ENCODE data around the gene RCCD1. TPM values are rescaled to one million over a fixed set of nuclear protein-coding genes. Genes with fewer than 3 reads are reported as not detected.

The RCCD1 gene
- total RNA-seq, 1 donor, result 1.3 TPM

- Histone ChIP-seq H3K4me3 (ENCODE audit: low read length) (no peak overlapping the region), H3K4me1 (ENCODE audit: insufficient read depth, low read length) (peaks cover 8% of the 10 kb centered on the region), H3K27me3 (ENCODE audit: insufficient read depth, low read length) (no peaks in the 10 kb centered on the region), H3K9me3 (ENCODE audit: low read depth, low read length) (no peaks in the 10 kb centered on the region)
These were observed 7.6 kb upstream of the RCCD1 start for GRCh38 chr15:90946941-90947576.

GRCh38 chr15:90947577-90948357 is 6.9 kb upstream of the RCCD1 start:
- Histone ChIP-seq H3K4me1 (ENCODE audit: insufficient read depth, low read length) (peaks cover 8% of the 10 kb centered on the region), H3K9me3 (ENCODE audit: low read depth, low read length) (no peaks in the 10 kb centered on the region), H3K27me3 (ENCODE audit: insufficient read depth, low read length) (no peaks in the 10 kb centered on the region), H3K4me3 (ENCODE audit: low read length) (no peak overlapping the region)

- H3K4me3 ChIP-seq (ENCODE audit: low read length), result no peak overlapping the region
- no peaks in the 10 kb centered on the region for H3K27me3 ChIP-seq (ENCODE audit: insufficient read depth, low read length)
- H3K9me3 ChIP-seq (ENCODE audit: low read depth, low read length), result no peaks in the 10 kb centered on the region
- peaks cover 8% of the 10 kb centered on the region for H3K4me1 ChIP-seq (ENCODE audit: insufficient read depth, low read length)
These were observed 6.2 kb upstream of the RCCD1 start for GRCh38 chr15:90948506-90948905.

- H3K4me1 ChIP-seq (ENCODE audit: insufficient read depth, low read length), result peaks cover 16% of the 10 kb centered on the region
- H3K9me3 ChIP-seq (ENCODE audit: low read depth, low read length), result no peaks in the 10 kb centered on the region
- no peaks in the 10 kb centered on the region for H3K27me3 ChIP-seq (ENCODE audit: insufficient read depth, low read length)
- H3K4me3 ChIP-seq (ENCODE audit: low read length), result no peak overlapping the region
These were observed 4.6 kb upstream of the RCCD1 start for GRCh38 chr15:90949979-90950675.

- Histone ChIP-seq H3K4me3 (ENCODE audit: low read length) (no peak overlapping the region), H3K27me3 (ENCODE audit: insufficient read depth, low read length) (no peaks in the 10 kb centered on the region), H3K4me1 (ENCODE audit: insufficient read depth, low read length) (peaks cover 22% of the 10 kb centered on the region), H3K9me3 (ENCODE audit: low read depth, low read length) (no peaks in the 10 kb centered on the region)
These were observed 4.0 kb upstream of the RCCD1 start for GRCh38 chr15:90950676-90951075.

- Histone ChIP-seq H3K9me3 (ENCODE audit: low read depth, low read length) (no peaks in the 10 kb centered on the region), H3K4me3 (ENCODE audit: low read length) (no peak overlapping the region), H3K27me3 (ENCODE audit: insufficient read depth, low read length) (no peaks in the 10 kb centered on the region), H3K4me1 (ENCODE audit: insufficient read depth, low read length) (peaks cover 33% of the 10 kb centered on the region)
These were observed 1.6 kb upstream of the RCCD1 start for GRCh38 chr15:90952901-90953677.

- no peaks in the 10 kb centered on the region for H3K9me3 ChIP-seq (ENCODE audit: low read depth, low read length)
- peaks cover 32% of the 10 kb centered on the region for H3K4me1 ChIP-seq (ENCODE audit: insufficient read depth, low read length)
- H3K27me3 ChIP-seq (ENCODE audit: insufficient read depth, low read length), result no peaks in the 10 kb centered on the region
- H3K4me3 ChIP-seq (ENCODE audit: low read length), result peak overlapping the region; percentile 93
These were observed 555 bp upstream of the RCCD1 start for GRCh38 chr15:90953947-90954711.

- H3K27me3 ChIP-seq (ENCODE audit: insufficient read depth, low read length), result no peaks in the 10 kb centered on the region
- peak overlapping the region; percentile 93 for H3K4me3 ChIP-seq (ENCODE audit: low read length)
- H3K9me3 ChIP-seq (ENCODE audit: low read depth, low read length), result no peaks in the 10 kb centered on the region
- H3K4me1 ChIP-seq (ENCODE audit: insufficient read depth, low read length), result peaks cover 24% of the 10 kb centered on the region
These were observed 1.1 kb downstream of the RCCD1 start for GRCh38 chr15:90955624-90956273.

DNA sequence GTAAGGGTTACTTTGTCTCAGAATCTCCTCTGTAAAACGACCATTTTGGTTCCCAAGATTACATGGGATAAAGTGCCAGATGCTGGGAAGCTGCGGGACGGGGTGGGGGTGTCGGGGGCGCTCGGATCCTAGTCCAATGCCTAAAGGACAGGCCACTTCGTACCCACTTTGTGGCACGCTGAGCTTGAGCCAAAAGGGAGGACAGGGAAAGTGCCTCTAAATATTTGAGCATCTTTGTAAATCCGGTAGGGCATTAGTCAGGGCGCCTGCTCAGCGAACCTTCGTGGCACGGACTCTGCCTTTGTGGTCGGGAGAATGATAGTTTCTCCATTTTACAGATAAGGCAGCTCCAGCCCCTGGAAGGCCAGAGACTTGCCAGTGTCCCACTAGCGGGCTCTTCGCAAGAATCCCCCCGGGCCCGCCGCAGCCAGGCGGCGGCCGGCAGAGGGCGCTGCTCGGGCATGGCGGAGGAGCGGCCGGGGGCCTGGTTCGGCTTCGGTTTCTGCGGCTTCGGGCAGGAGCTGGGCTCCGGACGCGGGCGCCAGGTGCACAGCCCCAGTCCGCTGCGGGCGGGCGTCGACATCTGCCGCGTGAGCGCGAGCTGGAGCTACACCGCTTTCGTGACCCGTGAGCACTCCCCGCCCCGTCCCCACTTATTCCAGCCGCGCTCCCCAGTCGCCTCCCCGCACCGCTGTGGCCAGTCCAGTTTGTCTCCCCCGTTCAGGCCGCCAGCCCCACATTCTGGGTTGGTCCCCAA is 1.8 kb downstream of the RCCD1 start:
- Histone ChIP-seq H3K27me3 (ENCODE audit: insufficient read depth, low read length) (no peaks in the 10 kb centered on the region), H3K9me3 (ENCODE audit: low read depth, low read length) (no peaks in the 10 kb centered on the region), H3K4me1 (ENCODE audit: insufficient read depth, low read length) (peaks cover 24% of the 10 kb centered on the region), H3K4me3 (ENCODE audit: low read length) (peak overlapping the region; percentile 30)

DNA sequence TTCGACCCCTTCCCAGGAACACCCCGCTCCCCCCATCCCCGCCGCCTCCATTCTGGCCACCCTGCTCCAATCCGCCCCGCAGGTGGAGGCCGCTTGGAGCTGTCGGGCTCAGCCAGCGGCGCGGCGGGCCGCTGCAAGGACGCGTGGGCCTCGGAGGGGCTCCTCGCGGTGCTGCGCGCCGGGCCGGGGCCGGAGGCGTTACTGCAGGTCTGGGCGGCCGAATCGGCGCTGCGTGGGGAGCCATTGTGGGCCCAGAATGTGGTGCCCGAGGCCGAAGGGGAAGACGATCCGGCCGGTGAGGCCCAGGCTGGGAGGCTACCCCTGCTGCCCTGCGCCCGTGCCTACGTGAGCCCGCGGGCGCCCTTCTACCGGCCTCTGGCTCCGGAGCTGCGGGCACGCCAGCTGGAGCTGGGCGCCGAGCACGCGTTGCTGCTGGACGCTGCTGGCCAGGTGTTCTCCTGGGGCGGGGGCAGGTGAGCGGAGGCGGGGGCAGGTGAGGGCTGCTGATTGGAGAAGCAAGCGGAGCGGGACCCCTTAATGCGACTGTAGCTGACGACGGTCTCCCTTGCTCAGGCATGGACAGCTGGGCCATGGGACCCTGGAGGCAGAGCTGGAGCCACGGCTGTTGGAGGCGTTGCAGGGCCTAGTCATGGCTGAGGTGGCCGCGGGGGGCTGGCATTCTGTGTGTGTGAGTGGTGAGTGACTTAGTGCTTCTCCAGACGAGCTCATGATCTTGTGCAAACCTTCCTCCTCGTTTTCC is 2.5 kb downstream of the RCCD1 start:
- peaks cover 24% of the 10 kb centered on the region for H3K4me1 ChIP-seq (ENCODE audit: insufficient read depth, low read length)
- H3K4me3 ChIP-seq (ENCODE audit: low read length), result no peak overlapping the region
- H3K9me3 ChIP-seq (ENCODE audit: low read depth, low read length), result no peaks in the 10 kb centered on the region
- H3K27me3 ChIP-seq (ENCODE audit: insufficient read depth, low read length), result no peaks in the 10 kb centered on the region

GRCh38 chr15:90957791-90958190 is 3.1 kb downstream of the RCCD1 start:
- H3K4me3 ChIP-seq (ENCODE audit: low read length), result no peak overlapping the region
- H3K4me1 ChIP-seq (ENCODE audit: insufficient read depth, low read length), result peaks cover 24% of the 10 kb centered on the region
- H3K27me3 ChIP-seq (ENCODE audit: insufficient read depth, low read length), result no peaks in the 10 kb centered on the region
- H3K9me3 ChIP-seq (ENCODE audit: low read depth, low read length), result no peaks in the 10 kb centered on the region

DNA sequence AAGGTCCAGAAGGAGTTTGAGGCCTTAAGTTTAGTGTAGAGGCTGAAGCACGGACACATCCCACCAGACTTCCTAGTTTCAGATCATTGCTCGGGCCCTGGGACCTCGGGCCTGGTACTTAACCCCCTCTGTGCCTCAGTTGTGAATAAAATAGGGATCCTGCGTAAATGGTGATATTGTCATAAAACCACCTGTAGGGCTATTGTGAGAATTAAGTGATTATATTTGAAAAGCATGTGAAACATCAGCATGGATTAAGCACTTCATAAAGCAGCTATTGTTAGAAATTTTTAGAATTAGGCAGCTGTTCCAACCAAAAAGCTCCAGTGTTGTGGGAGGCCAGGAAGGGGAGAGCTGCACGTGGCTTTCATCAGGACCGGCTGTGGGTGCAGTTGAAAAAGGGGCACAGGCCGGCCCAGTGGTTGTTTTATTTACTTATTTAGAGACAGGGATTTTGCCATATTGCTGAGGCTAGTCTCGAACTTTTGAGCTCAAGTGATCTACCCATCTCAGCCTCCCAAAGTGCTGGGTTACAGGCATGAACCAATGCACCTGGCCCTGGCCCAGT is 4.4 kb downstream of the RCCD1 start:
- Histone ChIP-seq H3K4me1 (ENCODE audit: insufficient read depth, low read length) (peaks cover 23% of the 10 kb centered on the region), H3K4me3 (ENCODE audit: low read length) (no peak overlapping the region), H3K9me3 (ENCODE audit: low read depth, low read length) (no peaks in the 10 kb centered on the region), H3K27me3 (ENCODE audit: insufficient read depth, low read length) (no peaks in the 10 kb centered on the region)

Measured in mononuclear cell (primary cell).